GM12878 (cell line): ENCODE results near the gene DNAH11.
"Not testable (repeated sequence)": the region's sequence is repeated elsewhere in the genome, so short reads cannot be mapped to it uniquely, and the experiment has no call there.

Experiments used
- BHLHE40 ChIP-seq, 2 experiments: fragments of 450-650 bp in 1 of 2; IDR thresholded peaks; 2 replicates each; pipeline ENCODE4 v1.6.1; 2011 to 2017; ENCODE audit warnings: low read depth in 2 of 2, borderline replicate concordance in 1 of 2, improper control_type of control experiment in 1 of 2, low read length in 1 of 2, mild to moderate bottlenecking in 1 of 2
- CHD1 ChIP-seq: IDR thresholded peaks from 2 replicates; pipeline ENCODE4 v1.6.1; 2012; ENCODE audit warnings: low read depth, low read length, improper control_type of control experiment
- CTCF ChIP-seq, 3 experiments: IDR thresholded peaks in 2 of 3; conservative IDR thresholded peaks in 1 of 3; 2 replicates each; pipeline ENCODE4 v1.5.1; 2011; ENCODE audit warnings: low read depth in 3 of 3, low read length in 3 of 3, mild to moderate bottlenecking in 3 of 3, control low read depth in 2 of 3, moderate library complexity in 2 of 3, inconsistent platforms in 1 of 3, mixed read lengths in 1 of 3; ENCODE audit not compliant: control insufficient read depth in 2 of 3, insufficient read depth in 1 of 3; ENCODE audit errors: extremely low read depth in 1 of 3
- MYC ChIP-seq: IDR thresholded peaks from 2 replicates; pipeline ENCODE4 v1.6.1; 2011; ENCODE audit warnings: mild to moderate bottlenecking, low read length, moderate library complexity, inconsistent platforms; ENCODE audit not compliant: insufficient read depth, insufficient replicate concordance, insufficient read length, severe bottlenecking
- RELB ChIP-seq: fragments of 450-650 bp; IDR thresholded peaks from 2 replicates; pipeline ENCODE4 v1.6.1; 2017; ENCODE audit warnings: low read depth, mild to moderate bottlenecking, moderate library complexity
- SKIL ChIP-seq: fragments of 450-650 bp; IDR thresholded peaks from 2 replicates; pipeline ENCODE4 v1.6.1; 2017; ENCODE audit warnings: mild to moderate bottlenecking, low read depth, inconsistent platforms; ENCODE audit not compliant: poor library complexity, severe bottlenecking
- STAT3 ChIP-seq: IDR thresholded peaks from 2 replicates; pipeline ENCODE4 v1.6.1; 2011; ENCODE audit warnings: low read depth, low read length, improper control_type of control experiment

GRCh38 chr7:21691146-21691545 lies 148.3 kb downstream of the DNAH11 start:
- TF ChIP-seq CTCF (IDR thresholded peaks at IDR 0.05 in 2 of 3, conservative IDR thresholded peaks at IDR 0.05 in 1 of 3; ENCODE audit: control insufficient read depth in 2 of 3, extremely low read depth in 1 of 3, insufficient read depth in 1 of 3, low read depth in 3 of 3, low read length in 3 of 3); MYC; SKIL; CHD1; BHLHE40 (IDR thresholded peaks at IDR 0.05; ENCODE audit: borderline replicate concordance in 1 of 2, low read depth in 2 of 2, low read length in 1 of 2); STAT3; RELB: not testable (repeated sequence)
